Psoas muscle (tissue), 8 donors: ENCODE measurements around the gene MRPL23. TPM values are rescaled to one million over a fixed set of nuclear protein-coding genes. Genes with fewer than 3 reads are reported as not detected.

ENCODE experiments used
- ATAC-seq, 4 donors: fragments of 200-7000 bp; cut with Tn5 transposase; one replicate each; pipeline ENCODE4 v1.9.1; 2020; ENCODE audit warnings: moderate library complexity in 3 of 4, mild to moderate bottlenecking in 2 of 4
- DNase-seq, 2 donors: peaks; one replicate each; pipeline ENCODE4 v3.0.0-alpha.2; 2020
- H3K27ac ChIP-seq: fragments of 200-600 bp; one replicate; pipeline ENCODE4 v1.8.0; 2022
- H3K27me3 ChIP-seq, 3 donors: fragments of 200-600 bp in 1 of 3; one replicate each; pipeline versions ENCODE4 v1.6.1 to v1.8.0; 2013 to 2022; ENCODE audit warnings: low read length in 2 of 3, mild to moderate bottlenecking in 2 of 3, moderate library complexity in 1 of 3; ENCODE audit not compliant: insufficient read depth in 3 of 3
- H3K36me3 ChIP-seq, 2 donors: fragments of 200-600 bp in 1 of 2; one replicate each; pipeline versions ENCODE4 v1.6.1 to v1.8.0; 2013 to 2022; ENCODE audit warnings: low read depth in 1 of 2, mild to moderate bottlenecking in 1 of 2, moderate library complexity in 1 of 2; ENCODE audit not compliant: insufficient read depth in 1 of 2
- H3K4me1 ChIP-seq: fragments of 200-600 bp; one replicate; pipeline ENCODE4 v1.8.0; 2022
- H3K4me3 ChIP-seq: fragments of 200-600 bp; one replicate; pipeline ENCODE4 v1.8.0; 2022; ENCODE audit warnings: mild to moderate bottlenecking
- H3K9me3 ChIP-seq: fragments of 200-600 bp; one replicate; pipeline ENCODE4 v1.8.0; 2022
- WGBS, 3 donors: extraction: QIAGEN DNeasy Blood & Tissue Kit; methylation state at CpG; one replicate each; pipeline versions ENCODE4 v1.1.6 to v1.1.7; 2013; 5-methylcytosine and 5-hydroxymethylcytosine counted together
- intact Hi-C, 2 donors: fragments of 100-400 bp; cut with DNase I; formaldehyde crosslinking; loops; one replicate each; pipeline versions ENCODE4 v1.11.0 to v1.14.2; 2022
- polyA plus RNA-seq, 3 donors: library from polyadenylated mRNA; stranded (reverse); fragments of 200-250 nt; gene quantifications; one replicate each; pipeline ENCODE4 v1.2.3, GENCODE V29; 2013
- total RNA-seq, 4 donors: library from RNA; stranded (reverse); fragmentation: NEBNext Ultra II Directional in 2 of 4; extraction: Animal tissue kit (Norgen Biotek cat#: 25700) in 2 of 4; gene quantifications; one replicate each; pipeline versions ENCODE4 v1.2.1 to v1.2.4, GENCODE V29; 2021 to 2023
- TF ChIP-seq, protein P1 (sequence below): fragments of 200-600 bp; IDR thresholded peaks from one replicate; pipeline ENCODE4 v1.8.0; 2022; ENCODE audit warnings: antibody characterized with exemption
- donor health status: healthy with polysubstance abuse.
- donor health status: DM: no; HTN: no; CAD: no; lungs with moderate emphysema.
- donor health status: Bipolar disorder and iron deficiency.
- donor health status: healthy.
- donor health status: DM: yes; HTN: yes; CAD: no.
- donor health status: DM: no; HTN: no; CAD: no.
- donor health status: DM: no; HTN: no; CAD: no.
- donor health status: DM: yes; HTN: yes; CAD: no.

MRPL23 gene
- total and polyA plus RNA-seq, 7 donors, result 46.3 to 163 (median 84.0) TPM

- 67 to 86% (median 74%) methylated on average over 21 to 22 of the region's 22 CpGs for WGBS, 3 donors
- Histone ChIP-seq H3K36me3 (peaks cover 0 to 54% of the 10 kb centered on the region in 2 donors), H3K4me3 (peak overlapping the region; percentile 75), H3K27me3 (no peaks in the 10 kb centered on the region), H3K4me1 (peaks cover 85% of the 10 kb centered on the region), H3K9me3 (no peaks in the 10 kb centered on the region), H3K27ac (peak overlapping the region; percentile 94)
- intact Hi-C loops, result no loop called here
- TF ChIP-seq, protein P1, sequence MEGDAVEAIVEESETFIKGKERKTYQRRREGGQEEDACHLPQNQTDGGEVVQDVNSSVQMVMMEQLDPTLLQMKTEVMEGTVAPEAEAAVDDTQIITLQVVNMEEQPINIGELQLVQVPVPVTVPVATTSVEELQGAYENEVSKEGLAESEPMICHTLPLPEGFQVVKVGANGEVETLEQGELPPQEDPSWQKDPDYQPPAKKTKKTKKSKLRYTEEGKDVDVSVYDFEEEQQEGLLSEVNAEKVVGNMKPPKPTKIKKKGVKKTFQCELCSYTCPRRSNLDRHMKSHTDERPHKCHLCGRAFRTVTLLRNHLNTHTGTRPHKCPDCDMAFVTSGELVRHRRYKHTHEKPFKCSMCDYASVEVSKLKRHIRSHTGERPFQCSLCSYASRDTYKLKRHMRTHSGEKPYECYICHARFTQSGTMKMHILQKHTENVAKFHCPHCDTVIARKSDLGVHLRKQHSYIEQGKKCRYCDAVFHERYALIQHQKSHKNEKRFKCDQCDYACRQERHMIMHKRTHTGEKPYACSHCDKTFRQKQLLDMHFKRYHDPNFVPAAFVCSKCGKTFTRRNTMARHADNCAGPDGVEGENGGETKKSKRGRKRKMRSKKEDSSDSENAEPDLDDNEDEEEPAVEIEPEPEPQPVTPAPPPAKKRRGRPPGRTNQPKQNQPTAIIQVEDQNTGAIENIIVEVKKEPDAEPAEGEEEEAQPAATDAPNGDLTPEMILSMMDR, result no peak
- ATAC-seq (no peak), DNase-seq (peak in 1 of 2 donors; percentile 52)
Observed at GRCh38 chr11:1923201-1923956, 23.8 kb upstream of the MRPL23 start.

DNA sequence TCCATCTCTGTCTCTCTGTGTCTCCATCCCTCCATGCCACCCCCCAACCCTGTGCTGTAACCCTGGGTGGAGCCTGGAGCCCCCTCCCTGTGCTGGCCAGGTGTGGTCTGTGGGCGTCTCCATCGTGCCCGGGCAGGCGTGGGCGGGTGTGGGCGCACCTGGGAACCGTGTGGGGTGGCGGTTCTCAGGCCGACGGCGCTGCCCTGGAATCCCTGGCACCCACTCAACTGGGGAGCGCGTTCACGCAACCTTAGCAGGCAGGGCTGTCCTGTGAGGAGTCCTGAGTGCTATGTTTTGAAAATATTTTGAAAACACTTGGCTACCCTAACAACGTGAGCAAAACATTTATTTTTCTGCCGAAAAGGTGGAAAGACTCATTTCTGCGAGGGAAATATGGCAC, 23.0 kb upstream of the MRPL23 start:
- H3K4me1 ChIP-seq, result peaks cover 77% of the 10 kb centered on the region
- H3K9me3 ChIP-seq, result no peaks in the 10 kb centered on the region
- DNase-seq, result peak in 1 of 2 donors; percentile 69
- H3K4me3 ChIP-seq, result peak overlapping the region; percentile 75
- H3K36me3 ChIP-seq, result peaks cover 0 to 62% of the 10 kb centered on the region in 2 donors
- no peak for ATAC-seq
- TF ChIP-seq, protein P1, result no peak
- no peaks in the 10 kb centered on the region for H3K27me3 ChIP-seq
- H3K27ac ChIP-seq, result peak overlapping the region; percentile 94
- intact Hi-C loops, result no loop called here
- WGBS, 3 donors, result 58 to 71% (median 68%) methylated on average over 17 of the region's 17 CpGs

DNA sequence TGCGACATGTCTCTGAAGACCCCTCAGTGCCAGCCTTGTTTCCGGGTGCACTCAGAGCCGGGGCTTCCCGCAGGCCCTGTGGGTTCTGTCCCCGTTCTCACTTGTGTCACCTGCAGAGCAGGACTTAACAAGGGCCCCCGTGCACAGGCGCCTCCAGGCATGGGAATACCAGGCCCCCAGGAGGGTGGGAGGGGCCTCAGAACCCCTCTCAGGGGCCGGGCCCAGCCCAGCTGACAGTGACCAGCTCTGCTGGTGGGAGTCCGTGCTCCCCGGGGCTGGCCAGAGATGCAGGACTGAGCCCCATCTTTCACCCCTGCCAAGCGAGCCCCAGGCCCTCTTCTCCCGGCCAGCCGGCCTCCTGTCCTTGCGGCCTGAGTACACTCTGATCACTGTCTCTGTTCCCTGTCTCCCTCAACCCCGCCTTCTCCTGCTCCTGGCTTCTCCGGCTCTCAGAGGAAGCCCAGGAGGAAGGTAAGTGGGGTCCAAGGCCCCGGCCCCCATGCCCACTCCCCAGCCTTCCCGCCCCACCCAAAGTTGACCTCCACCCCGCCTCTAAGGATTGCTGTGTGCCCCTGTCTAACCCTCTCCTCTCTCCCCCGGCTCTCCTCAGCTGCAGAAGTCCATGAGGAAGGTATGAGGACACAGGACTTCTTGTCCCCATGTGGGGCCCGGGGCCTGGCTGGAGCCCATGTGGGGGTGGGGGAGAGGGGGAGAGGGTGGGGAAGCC, 22.3 kb upstream of the MRPL23 start:
- WGBS, 3 donors, result 72 to 76% (median 73%) methylated on average over 17 to 21 of the region's 21 CpGs
- H3K9me3 ChIP-seq, result no peaks in the 10 kb centered on the region
- intact Hi-C loops, result no loop called here
- H3K27me3 ChIP-seq, result no peaks in the 10 kb centered on the region
- no peak for ATAC-seq
- peak overlapping the region; percentile 75 for H3K4me3 ChIP-seq
- peaks cover 0 to 62% of the 10 kb centered on the region in 2 donors for H3K36me3 ChIP-seq
- TF ChIP-seq, protein P1, result no peak
- peak in 1 of 2 donors; percentile 52 for DNase-seq
- peaks cover 71% of the 10 kb centered on the region for H3K4me1 ChIP-seq
- peak overlapping the region; percentile 94 for H3K27ac ChIP-seq

GRCh38 chr11:1925373-1926155, 21.6 kb upstream of the MRPL23 start:
- TF ChIP-seq, protein P1, result no peak
- 78 to 86% (median 86%) methylated on average over 21 to 23 of the region's 23 CpGs for WGBS, 3 donors
- H3K27ac ChIP-seq, result peak overlapping the region; percentile 94
- peak in 1 of 2 donors; percentile 46 for DNase-seq
- no peaks in the 10 kb centered on the region for H3K27me3 ChIP-seq
- no peak for ATAC-seq
- intact Hi-C loops, result no loop called here
- H3K36me3 ChIP-seq, result peaks cover 0 to 65% of the 10 kb centered on the region in 2 donors
- no peaks in the 10 kb centered on the region for H3K9me3 ChIP-seq
- H3K4me3 ChIP-seq, result peak overlapping the region; percentile 75
- H3K4me1 ChIP-seq, result peaks cover 68% of the 10 kb centered on the region
